ENCODE measurements around the gene TLX3.

- TF ChIP-seq CTCF (IDR thresholded peaks at IDR 0.05; ENCODE audit: low read depth, low read length) (no peak), EZH2phosphoT487 (IDR thresholded peaks at IDR 0.05; ENCODE audit: low read depth) (no peak)
These were observed 28.1 kb downstream of the TLX3 start for GRCh38 chr5:171337210-171337569.

Measured in OCI-LY3 (cell line).